HL-60 (cell line): ENCODE results near the gene FNDC3B.

ENCODE experiments used
- DNase-seq, 2 experiments: peaks; one replicate each; pipeline ENCODE4 v3.0.0-alpha.2; 2010 to 2020; ENCODE audit warnings: low read depth in 1 of 2, low spot score in 1 of 2
- H3K27ac ChIP-seq: fragments of 250-450 bp; sonication (Bioruptor Pico); replicated peaks from 2 replicates; pipeline ENCODE4 v1.5.1; 2020; ENCODE audit warnings: mild to moderate bottlenecking, moderate library complexity
- H3K27me3 ChIP-seq: fragments of 250-450 bp; sonication (Bioruptor Pico); 2 replicates; pipeline ENCODE4 v1.5.1; 2021; ENCODE audit warnings: mild to moderate bottlenecking, moderate library complexity; ENCODE audit not compliant: insufficient read depth, poor library complexity, severe bottlenecking
- H3K4me3 ChIP-seq: replicated peaks from 2 replicates; pipeline ENCODE4 v1.5.1; 2011; ENCODE audit warnings: mild to moderate bottlenecking, control low read depth, low read length; ENCODE audit not compliant: insufficient read depth
- GABPA ChIP-seq: IDR thresholded peaks from 2 replicates; pipeline ENCODE4 v1.6.1; 2012; ENCODE audit warnings: low read depth
- POLR2AphosphoS5 ChIP-seq: IDR thresholded peaks from 2 replicates; pipeline ENCODE4 v1.6.1; 2012; ENCODE audit warnings: low read depth
- SPI1 ChIP-seq: IDR thresholded peaks from 2 replicates; pipeline ENCODE4 v1.6.1; 2012; ENCODE audit warnings: low read depth, mild to moderate bottlenecking, borderline replicate concordance
- TF ChIP-seq, protein P1 (sequence below): IDR thresholded peaks from one replicate; pipeline ENCODE4 v1.5.1; 2011; ENCODE audit warnings: low read length, control low read depth, inconsistent platforms; ENCODE audit not compliant: insufficient read depth
- TF ChIP-seq, protein P2 (sequence below): IDR thresholded peaks from 2 replicates; pipeline ENCODE4 v1.6.1; 2012; ENCODE audit warnings: low read depth; ENCODE audit not compliant: insufficient replicate concordance

FNDC3B gene

DNA sequence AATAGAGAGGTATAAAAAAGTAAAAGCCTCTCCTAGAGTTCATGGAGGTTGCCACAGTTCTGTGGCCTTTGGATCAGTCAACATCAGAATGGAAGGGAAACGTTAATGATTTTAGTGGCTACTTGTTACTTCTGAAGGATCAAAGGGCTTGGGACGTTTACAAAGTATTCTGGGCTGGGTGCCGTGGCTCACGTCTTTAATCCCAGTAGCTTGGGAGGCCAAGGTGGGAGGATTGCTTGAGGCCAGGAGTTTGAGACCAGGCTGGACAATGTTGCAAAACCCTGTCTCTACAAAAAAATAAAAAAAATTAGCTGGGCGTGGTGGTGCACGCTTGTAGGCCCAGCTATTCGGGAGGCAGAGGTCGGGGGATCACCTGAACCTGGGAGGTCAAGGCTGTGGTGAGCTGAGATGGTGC, 44.6 kb downstream of the FNDC3B start:
- H3K4me3 ChIP-seq: no peak overlapping the region
- no peak overlapping the region for H3K27ac ChIP-seq
- TF ChIP-seq, protein P1, sequence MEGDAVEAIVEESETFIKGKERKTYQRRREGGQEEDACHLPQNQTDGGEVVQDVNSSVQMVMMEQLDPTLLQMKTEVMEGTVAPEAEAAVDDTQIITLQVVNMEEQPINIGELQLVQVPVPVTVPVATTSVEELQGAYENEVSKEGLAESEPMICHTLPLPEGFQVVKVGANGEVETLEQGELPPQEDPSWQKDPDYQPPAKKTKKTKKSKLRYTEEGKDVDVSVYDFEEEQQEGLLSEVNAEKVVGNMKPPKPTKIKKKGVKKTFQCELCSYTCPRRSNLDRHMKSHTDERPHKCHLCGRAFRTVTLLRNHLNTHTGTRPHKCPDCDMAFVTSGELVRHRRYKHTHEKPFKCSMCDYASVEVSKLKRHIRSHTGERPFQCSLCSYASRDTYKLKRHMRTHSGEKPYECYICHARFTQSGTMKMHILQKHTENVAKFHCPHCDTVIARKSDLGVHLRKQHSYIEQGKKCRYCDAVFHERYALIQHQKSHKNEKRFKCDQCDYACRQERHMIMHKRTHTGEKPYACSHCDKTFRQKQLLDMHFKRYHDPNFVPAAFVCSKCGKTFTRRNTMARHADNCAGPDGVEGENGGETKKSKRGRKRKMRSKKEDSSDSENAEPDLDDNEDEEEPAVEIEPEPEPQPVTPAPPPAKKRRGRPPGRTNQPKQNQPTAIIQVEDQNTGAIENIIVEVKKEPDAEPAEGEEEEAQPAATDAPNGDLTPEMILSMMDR: no peak
- TF ChIP-seq SPI1: no peak
- TF ChIP-seq, protein P2, sequence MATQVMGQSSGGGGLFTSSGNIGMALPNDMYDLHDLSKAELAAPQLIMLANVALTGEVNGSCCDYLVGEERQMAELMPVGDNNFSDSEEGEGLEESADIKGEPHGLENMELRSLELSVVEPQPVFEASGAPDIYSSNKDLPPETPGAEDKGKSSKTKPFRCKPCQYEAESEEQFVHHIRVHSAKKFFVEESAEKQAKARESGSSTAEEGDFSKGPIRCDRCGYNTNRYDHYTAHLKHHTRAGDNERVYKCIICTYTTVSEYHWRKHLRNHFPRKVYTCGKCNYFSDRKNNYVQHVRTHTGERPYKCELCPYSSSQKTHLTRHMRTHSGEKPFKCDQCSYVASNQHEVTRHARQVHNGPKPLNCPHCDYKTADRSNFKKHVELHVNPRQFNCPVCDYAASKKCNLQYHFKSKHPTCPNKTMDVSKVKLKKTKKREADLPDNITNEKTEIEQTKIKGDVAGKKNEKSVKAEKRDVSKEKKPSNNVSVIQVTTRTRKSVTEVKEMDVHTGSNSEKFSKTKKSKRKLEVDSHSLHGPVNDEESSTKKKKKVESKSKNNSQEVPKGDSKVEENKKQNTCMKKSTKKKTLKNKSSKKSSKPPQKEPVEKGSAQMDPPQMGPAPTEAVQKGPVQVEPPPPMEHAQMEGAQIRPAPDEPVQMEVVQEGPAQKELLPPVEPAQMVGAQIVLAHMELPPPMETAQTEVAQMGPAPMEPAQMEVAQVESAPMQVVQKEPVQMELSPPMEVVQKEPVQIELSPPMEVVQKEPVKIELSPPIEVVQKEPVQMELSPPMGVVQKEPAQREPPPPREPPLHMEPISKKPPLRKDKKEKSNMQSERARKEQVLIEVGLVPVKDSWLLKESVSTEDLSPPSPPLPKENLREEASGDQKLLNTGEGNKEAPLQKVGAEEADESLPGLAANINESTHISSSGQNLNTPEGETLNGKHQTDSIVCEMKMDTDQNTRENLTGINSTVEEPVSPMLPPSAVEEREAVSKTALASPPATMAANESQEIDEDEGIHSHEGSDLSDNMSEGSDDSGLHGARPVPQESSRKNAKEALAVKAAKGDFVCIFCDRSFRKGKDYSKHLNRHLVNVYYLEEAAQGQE: no peak
- TF ChIP-seq POLR2AphosphoS5: no peak
- TF ChIP-seq GABPA: no peak
- no peaks in the 10 kb centered on the region for H3K27me3 ChIP-seq
- DNase-seq: no peak

DNA sequence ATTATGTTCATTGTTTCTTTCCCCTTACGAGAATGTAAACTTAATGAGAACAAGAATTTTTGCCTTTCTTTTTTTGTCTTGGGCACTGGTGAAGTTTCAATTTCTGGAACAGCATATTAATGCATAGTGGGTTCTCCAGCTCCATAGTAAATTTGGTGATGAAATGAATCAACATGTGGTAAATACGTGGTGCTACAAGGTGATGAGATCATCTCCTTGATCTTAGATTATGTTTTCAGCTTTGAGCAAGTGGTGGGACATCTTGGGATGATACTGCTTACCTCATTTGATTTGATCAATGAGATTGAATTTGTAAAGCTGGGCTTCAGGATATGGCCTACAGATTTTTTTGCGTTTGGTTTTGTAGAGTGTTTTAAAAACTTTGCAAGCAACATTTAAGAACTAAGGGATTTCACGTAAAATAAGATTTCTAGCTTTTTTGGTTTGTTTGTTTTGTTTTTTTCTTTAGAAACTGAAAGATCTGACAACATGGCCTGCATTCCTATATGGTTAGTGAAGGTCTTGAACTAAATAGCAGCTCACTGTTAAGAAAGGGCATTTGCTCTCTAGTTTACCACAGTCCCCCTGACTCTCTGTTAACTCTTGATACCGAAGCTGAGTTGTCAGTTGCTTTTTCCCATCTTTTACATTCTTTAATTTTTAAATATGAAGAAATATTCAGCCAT, 45.6 kb downstream of the FNDC3B start:
- no peak overlapping the region for H3K4me3 ChIP-seq
- H3K27me3 ChIP-seq: no peaks in the 10 kb centered on the region
- TF ChIP-seq POLR2AphosphoS5 (no peak), SPI1 (no peak)
- TF ChIP-seq, protein P1: no peak
- DNase-seq: no peak
- H3K27ac ChIP-seq: no peak overlapping the region

DNA sequence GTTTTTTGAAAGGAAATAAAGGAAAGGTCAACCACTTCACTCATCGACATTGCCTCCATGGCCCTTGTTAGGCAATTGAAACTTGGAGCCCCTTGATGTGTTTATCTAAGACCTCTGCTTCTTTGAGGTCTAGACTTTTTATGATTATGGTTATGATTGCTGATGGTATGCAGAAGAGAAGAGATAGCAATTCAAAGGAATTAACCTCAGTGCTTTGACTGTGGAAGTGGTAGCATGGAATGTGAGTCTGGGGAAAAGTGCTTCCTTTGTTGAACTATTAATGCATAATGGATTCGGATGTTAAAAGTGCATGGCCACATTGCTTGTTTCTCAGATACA, 46.1 kb downstream of the FNDC3B start:
- Histone ChIP-seq H3K27ac (no peak overlapping the region), H3K4me3 (no peak overlapping the region), H3K27me3 (no peaks in the 10 kb centered on the region)
- TF ChIP-seq, protein P2: no peak
- TF ChIP-seq, protein P1: no peak
- TF ChIP-seq SPI1: no peak
- no peak for TF ChIP-seq POLR2AphosphoS5
- no peak for TF ChIP-seq GABPA
- no peak for DNase-seq

DNA sequence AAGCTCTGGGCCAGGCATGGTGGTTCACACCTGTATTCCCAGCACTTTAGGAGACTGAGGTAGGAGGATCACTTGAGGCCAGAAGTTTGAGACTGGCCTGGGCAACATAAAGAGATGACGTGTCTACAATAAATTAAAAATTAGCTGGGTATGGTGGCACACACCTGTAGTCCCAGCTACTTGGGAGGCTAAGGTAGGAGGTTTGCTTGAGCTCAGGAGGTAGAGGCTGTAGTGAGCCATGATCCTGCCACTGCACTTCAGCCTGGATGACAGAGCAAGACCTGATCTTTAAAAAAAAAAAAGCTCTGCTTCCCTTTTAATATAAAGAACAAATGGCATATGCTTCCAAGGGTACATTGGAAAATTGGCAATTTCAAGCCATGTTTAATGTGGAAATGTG, 46.7 kb downstream of the FNDC3B start:
- TF ChIP-seq, protein P1: no peak
- TF ChIP-seq, protein P2: no peak
- no peak for TF ChIP-seq GABPA
- TF ChIP-seq SPI1: no peak
- TF ChIP-seq POLR2AphosphoS5: no peak
- no peak overlapping the region for H3K4me3 ChIP-seq
- DNase-seq: no peak

More for the DNA sequence above, 46.7 kb downstream of the FNDC3B start:
- Histone ChIP-seq H3K27ac (no peak overlapping the region), H3K27me3 (no peaks in the 10 kb centered on the region)
